ENCODE data around the gene CCDC8.
A peak's percentile ranks its signal among the peaks of the same experiment; 100 is the strongest.
"Not testable (repeated sequence)": the region's sequence is repeated elsewhere in the genome, so short reads cannot be mapped to it uniquely, and the experiment has no call there.

Gene CCDC8

GRCh38 chr19:46447824-46448223, 34.5 kb upstream of the CCDC8 start:
- Histone ChIP-seq H3K9me3 (ENCODE audit: control insufficient read depth, insufficient read depth, low read length) (no peaks in the 10 kb centered on the region), H3K36me3 (ENCODE audit: control insufficient read depth, insufficient read depth, low read length) (no peaks in the 10 kb centered on the region), H3K4me1 (ENCODE audit: control insufficient read depth, insufficient read depth, low read length) (no peaks in the 10 kb centered on the region), H3K9ac (ENCODE audit: low read depth, low read length) (no peak overlapping the region), H3K27me3 (ENCODE audit: control insufficient read depth, insufficient read depth, low read length) (no peaks in the 10 kb centered on the region), H3K4me3 (ENCODE audit: low read depth, low read length) (no peak overlapping the region)

- no peaks in the 10 kb centered on the region for H3K27me3 ChIP-seq (ENCODE audit: control insufficient read depth, insufficient read depth, low read length)
- no peak overlapping the region for H3K4me3 ChIP-seq (ENCODE audit: low read depth, low read length)
- no peaks in the 10 kb centered on the region for H3K9me3 ChIP-seq (ENCODE audit: control insufficient read depth, insufficient read depth, low read length)
- no peaks in the 10 kb centered on the region for H3K4me1 ChIP-seq (ENCODE audit: control insufficient read depth, insufficient read depth, low read length)
- no peaks in the 10 kb centered on the region for H3K36me3 ChIP-seq (ENCODE audit: control insufficient read depth, insufficient read depth, low read length)
- no peak overlapping the region for H3K9ac ChIP-seq (ENCODE audit: low read depth, low read length)
These were observed 33.6 kb upstream of the CCDC8 start for GRCh38 chr19:46447006-46447405.

GRCh38 chr19:46446021-46446420, 32.7 kb upstream of the CCDC8 start:
- Histone ChIP-seq H3K36me3 (ENCODE audit: control insufficient read depth, insufficient read depth, low read length) (no peaks in the 10 kb centered on the region), H3K9ac (ENCODE audit: low read depth, low read length) (no peak overlapping the region), H3K4me3 (ENCODE audit: low read depth, low read length) (no peak overlapping the region), H3K27me3 (ENCODE audit: control insufficient read depth, insufficient read depth, low read length) (no peaks in the 10 kb centered on the region), H3K4me1 (ENCODE audit: control insufficient read depth, insufficient read depth, low read length) (no peaks in the 10 kb centered on the region), H3K9me3 (ENCODE audit: control insufficient read depth, insufficient read depth, low read length) (no peaks in the 10 kb centered on the region)

GRCh38 chr19:46442808-46443450, 29.6 kb upstream of the CCDC8 start:
- Histone ChIP-seq H3K4me3 (ENCODE audit: low read depth, low read length) (no peak overlapping the region), H3K9me3 (ENCODE audit: control insufficient read depth, insufficient read depth, low read length) (no peaks in the 10 kb centered on the region), H3K27me3 (ENCODE audit: control insufficient read depth, insufficient read depth, low read length) (no peaks in the 10 kb centered on the region), H3K4me1 (ENCODE audit: control insufficient read depth, insufficient read depth, low read length) (no peaks in the 10 kb centered on the region), H3K36me3 (ENCODE audit: control insufficient read depth, insufficient read depth, low read length) (no peaks in the 10 kb centered on the region), H3K9ac (ENCODE audit: low read depth, low read length) (no peak overlapping the region)

DNA sequence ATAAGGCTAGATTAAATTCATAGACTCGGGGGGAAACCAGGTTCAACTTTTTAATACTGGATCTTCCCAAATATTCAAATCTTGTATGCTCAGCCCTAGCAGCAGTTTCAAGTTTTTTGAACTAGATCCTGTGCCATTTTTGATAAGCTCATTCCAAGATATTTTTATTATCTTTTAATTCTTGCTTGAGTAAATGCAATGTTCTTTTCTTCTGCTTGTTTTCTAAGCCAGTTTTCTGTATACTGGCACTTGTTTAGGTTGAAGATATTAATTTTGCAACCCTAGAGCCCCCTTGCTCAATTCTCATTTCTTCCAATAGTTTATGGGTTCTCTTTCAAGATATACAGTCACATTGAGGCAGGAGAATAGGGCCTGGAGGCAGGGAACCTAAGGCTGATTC, 28.5 kb upstream of the CCDC8 start:
- Histone ChIP-seq H3K27me3 (ENCODE audit: control insufficient read depth, insufficient read depth, low read length) (no peaks in the 10 kb centered on the region), H3K4me1 (ENCODE audit: control insufficient read depth, insufficient read depth, low read length) (no peaks in the 10 kb centered on the region), H3K36me3 (ENCODE audit: control insufficient read depth, insufficient read depth, low read length) (no peaks in the 10 kb centered on the region), H3K9me3 (ENCODE audit: control insufficient read depth, insufficient read depth, low read length) (no peaks in the 10 kb centered on the region), H3K9ac (ENCODE audit: low read depth, low read length) (no peak overlapping the region), H3K4me3 (ENCODE audit: low read depth, low read length) (no peak overlapping the region)

DNA sequence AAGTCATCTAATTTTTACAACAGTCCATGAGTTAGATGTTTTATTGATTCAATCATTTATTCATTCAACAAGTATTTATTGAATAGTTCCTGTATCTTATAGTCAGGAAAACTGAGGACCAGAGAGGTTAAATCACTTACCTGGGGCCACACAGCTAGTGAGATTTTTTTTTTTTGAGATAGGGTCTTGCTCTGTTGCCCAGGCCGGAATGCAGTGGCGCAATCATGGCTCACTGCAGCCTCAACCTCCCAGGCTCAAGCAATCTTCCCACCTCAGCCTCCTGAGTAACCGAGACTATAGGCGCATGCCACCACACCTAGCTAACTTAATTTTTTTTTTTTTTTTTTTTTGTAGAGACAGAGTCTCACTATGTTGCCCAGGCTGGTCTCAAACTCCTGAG, 22.3 kb upstream of the CCDC8 start:
- H3K4me3 ChIP-seq (ENCODE audit: low read depth, low read length); H3K36me3 ChIP-seq (ENCODE audit: control insufficient read depth, insufficient read depth, low read length); H3K4me1 ChIP-seq (ENCODE audit: control insufficient read depth, insufficient read depth, low read length): not testable (repeated sequence)

GRCh38 chr19:46435009-46435408, 21.6 kb upstream of the CCDC8 start:
- Histone ChIP-seq H3K9me3 (ENCODE audit: control insufficient read depth, insufficient read depth, low read length) (no peaks in the 10 kb centered on the region), H3K4me3 (ENCODE audit: low read depth, low read length) (no peak overlapping the region), H3K36me3 (ENCODE audit: control insufficient read depth, insufficient read depth, low read length) (no peaks in the 10 kb centered on the region), H3K27me3 (ENCODE audit: control insufficient read depth, insufficient read depth, low read length) (peaks cover 3% of the 10 kb centered on the region), H3K4me1 (ENCODE audit: control insufficient read depth, insufficient read depth, low read length) (peaks cover 3% of the 10 kb centered on the region), H3K9ac (ENCODE audit: low read depth, low read length) (no peak overlapping the region)

More for the DNA sequence above, 22.3 kb upstream of the CCDC8 start:
- not testable (repeated sequence) for H3K27me3 ChIP-seq (ENCODE audit: control insufficient read depth, insufficient read depth, low read length); H3K9me3 ChIP-seq (ENCODE audit: control insufficient read depth, insufficient read depth, low read length); H3K9ac ChIP-seq (ENCODE audit: low read depth, low read length)

- not testable (repeated sequence) for H3K4me1 ChIP-seq (ENCODE audit: control insufficient read depth, insufficient read depth, low read length); H3K27me3 ChIP-seq (ENCODE audit: control insufficient read depth, insufficient read depth, low read length); H3K4me3 ChIP-seq (ENCODE audit: low read depth, low read length); H3K9ac ChIP-seq (ENCODE audit: low read depth, low read length); H3K36me3 ChIP-seq (ENCODE audit: control insufficient read depth, insufficient read depth, low read length); H3K9me3 ChIP-seq (ENCODE audit: control insufficient read depth, insufficient read depth, low read length)
These were observed 20.1 kb upstream of the CCDC8 start for GRCh38 chr19:46433470-46433869.

DNA sequence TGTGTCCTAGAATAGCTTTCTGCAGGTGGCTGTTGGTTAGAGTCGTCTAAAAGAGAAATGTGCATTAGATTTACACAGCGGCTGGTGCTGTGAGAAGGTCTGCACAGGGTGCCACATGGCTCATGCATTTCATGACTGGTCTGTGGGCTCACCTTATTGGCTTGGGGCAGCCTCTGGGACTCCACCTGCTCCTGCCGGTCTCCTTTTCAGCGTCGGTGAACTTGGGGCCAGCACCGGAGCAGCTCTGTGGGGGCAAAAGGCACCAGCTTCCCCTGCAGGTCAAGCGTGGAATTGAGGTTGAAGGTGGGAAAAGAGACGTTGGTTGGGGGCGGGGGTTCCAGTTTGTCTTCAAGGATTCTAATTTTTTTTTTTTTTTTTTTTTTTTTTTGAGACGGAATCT, 18.5 kb upstream of the CCDC8 start:
- Histone ChIP-seq H3K4me1 (ENCODE audit: control insufficient read depth, insufficient read depth, low read length) (peaks cover 6% of the 10 kb centered on the region), H3K9me3 (ENCODE audit: control insufficient read depth, insufficient read depth, low read length) (no peaks in the 10 kb centered on the region), H3K36me3 (ENCODE audit: control insufficient read depth, insufficient read depth, low read length) (no peaks in the 10 kb centered on the region), H3K9ac (ENCODE audit: low read depth, low read length) (no peak overlapping the region), H3K4me3 (ENCODE audit: low read depth, low read length) (no peak overlapping the region), H3K27me3 (ENCODE audit: control insufficient read depth, insufficient read depth, low read length) (peaks cover 20% of the 10 kb centered on the region)

GRCh38 chr19:46429999-46430398, 16.6 kb upstream of the CCDC8 start:
- Histone ChIP-seq H3K36me3 (ENCODE audit: control insufficient read depth, insufficient read depth, low read length) (no peaks in the 10 kb centered on the region), H3K9ac (ENCODE audit: low read depth, low read length) (no peak overlapping the region), H3K9me3 (ENCODE audit: control insufficient read depth, insufficient read depth, low read length) (no peaks in the 10 kb centered on the region), H3K4me3 (ENCODE audit: low read depth, low read length) (no peak overlapping the region), H3K27me3 (ENCODE audit: control insufficient read depth, insufficient read depth, low read length) (peaks cover 24% of the 10 kb centered on the region), H3K4me1 (ENCODE audit: control insufficient read depth, insufficient read depth, low read length) (peaks cover 6% of the 10 kb centered on the region)

DNA sequence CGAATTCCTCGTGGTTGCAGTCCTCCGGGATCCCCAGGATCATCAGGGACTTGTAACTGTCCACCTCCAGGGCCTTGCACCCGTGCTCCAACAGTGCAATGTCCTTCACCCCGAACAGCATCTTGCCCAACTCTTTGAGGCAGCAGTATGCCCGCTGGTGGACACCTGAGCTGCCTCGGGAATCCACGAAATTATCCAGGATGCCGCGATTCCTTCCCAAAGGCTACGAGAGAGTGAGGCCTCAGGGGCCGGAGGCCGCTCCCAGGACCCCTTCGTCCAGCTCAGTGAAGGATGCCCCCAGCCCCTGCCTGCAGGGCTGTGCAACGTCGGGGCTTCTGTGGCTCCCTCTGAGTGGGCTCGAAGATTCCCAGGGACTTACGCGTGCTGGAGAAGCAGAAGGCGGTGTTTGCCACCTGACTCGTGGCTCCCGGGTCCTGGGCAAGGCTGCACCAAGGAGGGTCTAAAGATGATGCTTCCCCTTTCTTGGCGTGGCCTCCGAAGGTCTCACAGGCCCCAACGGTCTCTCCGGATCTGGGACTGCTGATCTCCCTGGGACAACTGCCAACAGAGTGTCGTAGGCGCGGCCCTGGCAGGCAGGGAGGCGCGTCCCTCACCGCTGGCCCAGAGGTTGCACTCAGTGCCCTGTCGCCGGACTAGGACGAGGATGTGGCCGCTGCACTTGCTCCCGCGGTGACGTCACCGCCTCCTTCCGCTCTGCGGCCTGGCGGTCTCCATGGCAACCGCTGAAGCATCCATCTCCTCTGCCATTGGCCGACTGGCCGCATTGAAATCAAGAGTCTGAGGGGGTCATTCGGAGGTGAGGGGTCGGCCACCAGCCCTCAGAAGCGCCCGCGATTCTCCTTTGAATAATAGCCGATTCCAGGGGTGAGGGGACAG, 15.1 kb upstream of the CCDC8 start, which contains the start of gene PNMA8C:
Gene PNMA8C (minus strand): TSS at position 698 of the 897 bp plus-strand sequence. CDS start 577 bp downstream, at position 121.
- Histone ChIP-seq H3K4me1 (ENCODE audit: control insufficient read depth, insufficient read depth, low read length) (peaks cover 6% of the 10 kb centered on the region), H3K27me3 (ENCODE audit: control insufficient read depth, insufficient read depth, low read length) (peaks cover 24% of the 10 kb centered on the region), H3K9ac (ENCODE audit: low read depth, low read length) (no peak within 1 kb of the TSS), H3K4me3 (ENCODE audit: low read depth, low read length) (peak within 1 kb of the TSS; percentile 58), H3K9me3 (ENCODE audit: control insufficient read depth, insufficient read depth, low read length) (no peaks in the 10 kb centered on the region), H3K36me3 (ENCODE audit: control insufficient read depth, insufficient read depth, low read length) (no peaks in the 10 kb centered on the region)

DNA sequence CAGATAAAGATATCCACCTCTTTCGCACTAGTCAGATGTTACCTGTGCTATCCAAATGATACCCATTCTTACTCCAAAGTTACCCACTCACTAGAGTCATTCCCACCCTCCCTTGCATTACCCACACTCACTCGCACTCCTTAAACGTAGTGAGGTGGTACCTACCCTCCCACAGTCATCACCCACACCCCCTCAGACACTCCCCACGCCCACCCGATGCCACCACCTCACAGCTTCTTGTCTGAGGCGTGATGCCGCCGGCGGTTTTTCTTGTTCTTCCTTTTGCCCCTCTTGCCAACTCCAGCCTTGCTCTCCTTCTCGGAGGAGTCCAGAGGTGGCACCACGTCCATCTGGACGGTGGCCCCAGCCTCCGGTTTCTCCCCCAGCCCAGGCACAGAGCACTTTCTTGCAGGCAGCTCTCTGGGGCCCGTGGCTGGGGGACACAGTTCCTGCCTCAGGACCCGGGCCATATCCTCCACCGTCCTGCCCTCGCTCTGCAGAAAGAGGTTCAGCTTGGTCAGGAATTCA, 14.2 kb upstream of the CCDC8 start:
- H3K9me3 ChIP-seq (ENCODE audit: control insufficient read depth, insufficient read depth, low read length) = no peaks in the 10 kb centered on the region
- H3K4me3 ChIP-seq (ENCODE audit: low read depth, low read length) = peak overlapping the region; percentile 58

More for the DNA sequence above, 14.2 kb upstream of the CCDC8 start:
- Histone ChIP-seq H3K27me3 (ENCODE audit: control insufficient read depth, insufficient read depth, low read length) (peaks cover 24% of the 10 kb centered on the region), H3K9ac (ENCODE audit: low read depth, low read length) (no peak overlapping the region), H3K4me1 (ENCODE audit: control insufficient read depth, insufficient read depth, low read length) (peaks cover 6% of the 10 kb centered on the region), H3K36me3 (ENCODE audit: control insufficient read depth, insufficient read depth, low read length) (no peaks in the 10 kb centered on the region)

Measured in iPS-15b (cell line).